HG03571 (cell line): ENCODE measurements around the gene RFC5.
"Not testable (repeated sequence)": the region's sequence is repeated elsewhere in the genome, so short reads cannot be mapped to it uniquely, and the experiment has no call there.

Experiments
- ATAC-seq: cut with Tn5 transposase; IDR thresholded peaks from one replicate; pipeline ENCODE4 v1.9.1; 2021; ENCODE audit not compliant: unreplicated experiment

RFC5 gene

GRCh38 chr12:118013283-118013682, 3.2 kb upstream of the RFC5 start:
- ATAC-seq = no peak

- no peak for ATAC-seq
Observed at GRCh38 chr12:118015306-118015705, 1.2 kb upstream of the RFC5 start.

DNA sequence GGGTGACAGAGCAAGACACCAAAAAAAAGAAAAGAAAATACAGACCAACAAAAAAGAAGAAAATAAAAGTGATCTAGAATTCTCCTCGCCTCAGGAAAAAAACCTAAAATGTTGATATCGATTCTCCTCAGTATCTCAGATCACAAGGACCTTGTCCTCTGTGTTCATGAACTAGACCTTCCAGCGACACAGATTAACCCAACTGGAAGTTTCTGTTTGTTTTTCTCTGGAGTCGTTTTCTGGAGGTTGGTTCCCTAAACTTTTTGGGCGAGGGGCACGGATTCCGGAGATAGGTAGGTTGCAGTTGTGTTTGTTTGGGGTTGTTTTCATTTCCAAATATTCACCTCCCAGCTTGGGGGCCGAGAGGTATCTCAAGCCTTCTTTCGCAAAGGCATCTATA, 559 bp upstream of the RFC5 start:
- no peak for ATAC-seq

GRCh38 chr12:118017926-118018325, 1.4 kb downstream of the RFC5 start:
- no peak for ATAC-seq

DNA sequence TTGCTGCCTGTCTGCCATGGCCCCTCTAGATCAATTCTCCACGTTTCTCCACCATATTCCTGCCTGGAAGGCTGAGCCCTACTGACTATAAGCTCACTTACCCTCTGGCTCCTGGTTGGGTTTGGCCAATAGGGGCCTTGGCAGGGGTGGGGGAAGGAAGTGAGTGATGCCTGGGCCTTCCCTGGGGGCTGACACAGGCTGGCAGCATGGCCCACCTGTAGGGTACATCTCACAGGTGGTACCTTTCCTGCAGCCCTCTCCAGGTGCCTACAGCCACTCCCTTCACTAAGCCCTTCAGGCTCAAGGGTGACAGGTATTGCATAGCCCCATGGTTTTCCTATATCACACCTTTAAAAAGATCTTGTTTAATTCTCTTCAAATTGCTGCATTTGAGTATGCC, 3.5 kb downstream of the RFC5 start:
- ATAC-seq = no peak

- not testable (repeated sequence) for ATAC-seq
Observed at GRCh38 chr12:118022097-118022727, 5.7 kb downstream of the RFC5 start.

DNA sequence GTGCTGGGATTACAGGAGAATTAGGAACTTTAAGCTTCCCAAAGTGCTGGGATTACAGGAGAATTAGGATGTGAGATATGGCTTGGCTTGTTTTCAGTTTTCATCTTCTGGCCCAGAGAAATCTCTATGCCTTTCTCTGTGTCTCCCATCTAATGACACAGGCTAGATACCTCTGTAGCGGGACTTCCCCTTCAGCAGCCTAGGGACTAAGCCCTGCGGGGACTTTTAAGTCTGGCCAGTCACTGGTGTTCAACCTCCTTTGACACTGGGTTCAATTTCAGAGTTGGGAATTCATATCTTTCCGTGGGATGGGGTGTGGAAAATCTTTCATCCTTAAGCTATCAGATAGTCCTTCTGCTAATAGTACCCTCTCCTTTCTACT, 6.2 kb downstream of the RFC5 start:
- no peak for ATAC-seq

DNA sequence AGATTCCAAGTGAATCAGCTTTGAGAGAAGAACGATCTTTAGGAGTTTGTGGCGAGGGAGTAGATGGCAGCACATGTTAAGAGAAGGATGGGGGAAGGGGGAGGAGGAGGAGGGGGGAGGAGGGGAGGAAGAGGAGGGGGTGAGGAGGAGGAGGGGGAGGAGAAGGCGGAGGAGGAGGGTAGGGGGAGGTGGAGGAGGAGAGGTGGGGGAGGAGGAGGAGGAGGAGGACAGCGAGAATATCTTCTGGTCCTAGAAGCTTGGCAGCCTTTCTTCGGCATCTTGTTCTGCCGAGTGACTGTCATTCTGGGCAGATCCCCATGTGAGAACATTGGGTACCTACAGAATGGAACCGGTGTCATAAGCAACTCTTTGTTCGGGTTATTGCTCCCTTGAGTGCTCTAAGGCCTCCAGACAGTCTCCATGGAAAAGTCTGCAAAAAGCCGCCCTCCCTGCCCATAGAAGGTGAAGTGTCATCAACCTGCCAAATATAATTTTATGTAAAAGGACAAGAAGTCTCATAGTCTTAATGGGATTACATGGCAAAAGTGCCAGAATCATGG, 6.9 kb downstream of the RFC5 start:
- no peak for ATAC-seq

DNA sequence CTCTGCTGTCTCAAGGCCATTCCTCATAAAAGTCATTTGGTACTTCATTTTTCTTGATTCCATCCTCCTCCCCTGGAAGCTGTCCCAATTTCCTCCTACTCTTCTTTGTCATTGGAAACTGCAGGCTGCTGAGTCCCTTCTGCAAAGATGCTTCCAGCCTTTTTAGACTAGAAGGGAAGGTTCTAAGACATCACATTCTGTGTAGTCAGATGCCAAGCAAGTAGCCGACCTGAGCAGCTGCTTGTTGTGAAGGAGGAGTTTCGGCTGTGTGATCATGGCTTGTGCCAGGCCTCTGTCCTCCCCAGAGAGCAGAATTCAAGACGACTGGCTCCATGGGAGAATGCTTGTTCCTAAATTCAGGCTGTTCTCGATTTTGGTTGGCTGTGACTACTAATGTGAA, 8.7 kb downstream of the RFC5 start:
- no peak for ATAC-seq

DNA sequence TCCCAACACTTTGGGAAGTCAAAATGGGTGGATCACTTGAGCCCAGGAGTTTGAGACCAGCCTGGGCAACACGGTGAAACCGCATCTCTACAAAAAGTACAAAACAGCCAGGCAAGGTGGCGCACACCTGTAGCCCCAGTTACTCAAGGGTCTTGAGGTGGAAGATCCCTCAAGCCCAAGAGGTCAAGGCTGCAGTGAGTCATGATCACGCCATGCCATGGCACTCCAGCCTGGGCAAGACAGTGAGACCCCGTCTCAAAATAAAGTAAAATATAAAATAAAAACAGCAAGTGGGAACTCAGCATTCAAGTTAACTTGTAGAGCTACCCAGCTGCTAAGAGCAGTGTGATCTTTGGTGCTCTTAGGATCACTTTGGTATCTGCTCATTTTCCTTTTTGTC, 12.7 kb downstream of the RFC5 start:
- ATAC-seq = no peak

DNA sequence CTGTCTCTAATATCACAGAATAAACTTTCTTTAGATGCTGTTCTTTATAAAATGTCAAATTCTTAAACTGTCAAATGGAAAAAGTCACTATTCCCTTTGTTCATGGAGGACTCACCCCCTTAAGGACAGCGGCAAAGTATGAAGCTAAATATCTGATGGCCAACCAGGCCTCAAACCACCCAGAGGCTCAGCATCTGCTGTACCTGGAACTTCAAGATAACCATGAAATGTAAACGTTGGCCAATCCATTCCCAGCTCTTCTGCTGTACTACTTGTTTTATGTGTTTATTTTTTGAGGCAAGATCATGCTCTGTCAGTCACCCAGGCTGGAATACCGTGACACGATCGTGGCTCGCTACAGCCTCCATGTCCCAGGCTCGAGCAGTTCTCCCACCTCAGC, 15.7 kb downstream of the RFC5 start:
- ATAC-seq = no peak

- ATAC-seq = no peak
Observed at GRCh38 chr12:118033323-118033722, 16.8 kb downstream of the RFC5 start.

- no peak for ATAC-seq
Observed at GRCh38 chr12:118033902-118034301, 17.4 kb downstream of the RFC5 start.

DNA sequence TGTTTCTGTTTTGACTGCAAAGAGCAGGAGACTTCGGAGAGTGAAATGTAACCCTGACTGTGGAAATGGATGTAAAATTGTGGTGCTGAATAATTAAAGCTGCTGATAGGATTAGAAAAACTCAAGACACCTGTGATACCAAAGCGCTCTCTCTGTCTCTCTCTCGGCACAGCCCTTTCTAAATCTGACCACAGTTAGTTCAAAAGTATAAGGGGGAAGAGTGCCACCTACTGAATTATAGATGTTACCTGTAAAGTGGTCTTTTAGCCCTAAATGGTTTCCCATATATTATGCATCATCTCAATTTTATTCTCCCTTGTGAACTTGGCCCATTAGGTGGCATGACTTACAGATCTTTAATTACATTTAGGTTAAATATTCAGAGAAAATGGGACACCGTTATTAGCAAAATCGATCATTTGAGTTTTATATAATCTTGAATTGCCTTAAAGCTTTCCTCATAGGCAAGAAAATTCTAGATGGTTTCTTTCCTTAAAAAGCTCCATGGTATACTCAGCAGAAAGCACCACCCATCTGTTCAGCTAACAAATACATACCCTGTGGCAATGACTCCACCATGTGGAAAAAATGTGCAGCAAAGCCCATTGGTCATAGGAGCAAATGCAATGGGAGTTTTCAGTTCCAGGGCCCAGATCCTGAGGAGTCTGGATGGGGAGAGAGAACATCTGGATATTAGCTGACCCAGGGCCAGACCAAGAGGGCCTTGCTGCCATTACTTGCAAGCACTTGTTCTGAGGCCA, 18.1 kb downstream of the RFC5 start:
- no peak for ATAC-seq

GRCh38 chr12:118035190-118036041, 18.9 kb downstream of the RFC5 start:
- peak; percentile 77 for ATAC-seq

- ATAC-seq = no peak
Observed at GRCh38 chr12:118036672-118037411, 20.3 kb downstream of the RFC5 start.

DNA sequence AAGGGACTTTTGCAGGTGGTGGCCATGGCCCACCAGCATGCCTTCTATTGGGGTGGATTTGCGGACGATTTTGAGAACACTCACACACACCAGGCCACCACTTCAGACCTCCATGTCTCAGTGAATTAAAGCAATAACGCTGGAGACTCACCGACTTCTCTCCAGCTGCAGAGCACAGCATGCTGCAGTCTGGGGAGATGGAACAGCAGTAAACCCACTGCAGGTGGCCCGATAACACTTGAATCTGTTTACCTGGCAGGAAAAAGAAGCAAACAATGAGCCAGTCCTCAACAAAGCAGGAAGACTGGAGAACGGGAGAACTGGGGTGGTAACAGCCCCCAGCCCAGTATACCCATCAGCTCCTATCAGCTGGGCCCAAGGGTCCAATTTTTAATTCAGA, 21.6 kb downstream of the RFC5 start:
- no peak for ATAC-seq

GRCh38 chr12:118042091-118042490, 25.6 kb downstream of the RFC5 start:
- no peak for ATAC-seq

GRCh38 chr12:118044075-118044474, 27.6 kb downstream of the RFC5 start:
- ATAC-seq = no peak

- ATAC-seq = no peak
Observed at GRCh38 chr12:118044577-118044976, 28.1 kb downstream of the RFC5 start.

- no peak for ATAC-seq
Observed at GRCh38 chr12:118046430-118046829, 29.9 kb downstream of the RFC5 start.
